OCI-LY3 (cell line): ENCODE data around the gene ZSCAN1.

ENCODE experiments used
- H2AFZ ChIP-seq: fragments of 200-600, 300-600 bp; shearing (Covaris generic); 2 replicates; pipeline ENCODE4 v1.6.0; 2014; ENCODE audit warnings: antibody characterized with exemption, low read depth, low read length
- H3K27ac ChIP-seq: fragments of 200-600, 300-600 bp; sonication (generic); 2 replicates; pipeline ENCODE4 v1.5.1; 2014; ENCODE audit warnings: mild to moderate bottlenecking, low read length, moderate library complexity, mixed read lengths
- H3K27me3 ChIP-seq: fragments of 200-600, 300-600 bp; sonication (generic); 2 replicates; pipeline ENCODE4 v1.6.1; 2014; ENCODE audit warnings: low read depth, low read length, mixed read lengths
- H3K36me3 ChIP-seq: fragments of 200-600, 300-600 bp; sonication (generic); replicated peaks from 2 replicates; pipeline ENCODE3; 2014; ENCODE audit warnings: low read depth, low read length, mixed read lengths
- H3K4me1 ChIP-seq: fragments of 300-600, 200-600 bp; sonication (generic); 2 replicates; pipeline ENCODE4 v1.6.1; 2014; ENCODE audit warnings: low read length, mixed read lengths
- H3K4me2 ChIP-seq: fragments of 200-600, 300-600 bp; sonication (generic); 2 replicates; pipeline ENCODE4 v1.6.1; 2014; ENCODE audit warnings: low read length, mixed read lengths
- H3K4me3 ChIP-seq: fragments of 300-600, 200-600 bp; sonication (generic); 2 replicates; pipeline ENCODE4 v1.5.1; 2014; ENCODE audit warnings: antibody characterized with exemption, mild to moderate bottlenecking, low read length, moderate library complexity
- H3K79me2 ChIP-seq: fragments of 300-600, 200-600 bp; shearing (Covaris generic); 2 replicates; pipeline ENCODE4 v1.6.1; 2014; ENCODE audit warnings: mild to moderate bottlenecking, low read length, mixed read lengths
- H3K9ac ChIP-seq: fragments of 300-600, 200-600 bp; shearing (Covaris generic); 2 replicates; pipeline ENCODE4 v1.6.0; 2014; ENCODE audit warnings: mild to moderate bottlenecking, low read length, moderate library complexity
- H3K9me3 ChIP-seq: fragments of 200-600, 300-600 bp; shearing (Covaris generic); 2 replicates; pipeline ENCODE4 v1.6.1; 2014; ENCODE audit warnings: low read length, mixed read lengths; ENCODE audit not compliant: insufficient read depth
- H4K20me1 ChIP-seq: fragments of 200-600, 300-600 bp; sonication (generic); 2 replicates; pipeline ENCODE4 v1.6.1; 2016; ENCODE audit warnings: low read length, mixed read lengths; ENCODE audit not compliant: insufficient read depth
- CTCF ChIP-seq: fragments of 200-600, 300-600 bp; sonication (generic); IDR thresholded peaks from 2 replicates; pipeline ENCODE4 v1.5.1; 2014; ENCODE audit warnings: antibody characterized with exemption, low read length, low read depth
- EZH2phosphoT487 ChIP-seq: fragments of 200-600 bp; shearing (Covaris generic); IDR thresholded peaks from 2 replicates; pipeline ENCODE4 v1.6.1; 2018; ENCODE audit warnings: antibody characterized with exemption, mixed run types, low read depth

ZSCAN1 gene

GRCh38 chr19:58040751-58041525 is 7.1 kb downstream of the ZSCAN1 start:
- no peaks in the 10 kb centered on the region for H3K36me3 ChIP-seq
- TF ChIP-seq EZH2phosphoT487 (no peak), CTCF (no peak)
- no peak overlapping the region for H3K27ac ChIP-seq
- H3K4me1 ChIP-seq = no peaks in the 10 kb centered on the region
- H4K20me1 ChIP-seq = no peaks in the 10 kb centered on the region
- H2AFZ ChIP-seq = no peak overlapping the region
- H3K9ac ChIP-seq = no peak overlapping the region
- H3K9me3 ChIP-seq = peaks cover 16% of the 10 kb centered on the region; the same call in 1 of the 2 replicates
- no peak overlapping the region for H3K4me3 ChIP-seq
- H3K4me2 ChIP-seq = no peak overlapping the region
- no peaks in the 10 kb centered on the region for H3K79me2 ChIP-seq
- no peaks in the 10 kb centered on the region for H3K27me3 ChIP-seq

GRCh38 chr19:58042495-58043340 is 8.9 kb downstream of the ZSCAN1 start:
- Histone ChIP-seq H3K4me1 (no peaks in the 10 kb centered on the region), H3K4me2 (no peak overlapping the region), H3K27ac (no peak overlapping the region), H3K36me3 (no peaks in the 10 kb centered on the region), H3K27me3 (no peaks in the 10 kb centered on the region), H2AFZ (no peak overlapping the region), H4K20me1 (no peaks in the 10 kb centered on the region), H3K4me3 (no peak overlapping the region), H3K79me2 (no peaks in the 10 kb centered on the region), H3K9ac (no peak overlapping the region), H3K9me3 (peaks cover 17% of the 10 kb centered on the region; the same call in 1 of the 2 replicates)
- no peak for TF ChIP-seq CTCF

- Histone ChIP-seq H3K9me3 (peaks cover 21% of the 10 kb centered on the region; the same call in 1 of the 2 replicates), H3K36me3 (no peaks in the 10 kb centered on the region), H3K4me1 (no peaks in the 10 kb centered on the region), H3K4me3 (no peak overlapping the region), H3K79me2 (no peaks in the 10 kb centered on the region), H4K20me1 (no peaks in the 10 kb centered on the region), H3K27ac (no peak overlapping the region), H3K4me2 (no peak overlapping the region), H2AFZ (no peak overlapping the region), H3K27me3 (no peaks in the 10 kb centered on the region), H3K9ac (no peak overlapping the region)
- no peak for TF ChIP-seq EZH2phosphoT487
- TF ChIP-seq CTCF = no peak
Observed at GRCh38 chr19:58044391-58044790, 10.6 kb downstream of the ZSCAN1 start.

GRCh38 chr19:58044886-58045285 is 11.1 kb downstream of the ZSCAN1 start:
- no peaks in the 10 kb centered on the region for H3K27me3 ChIP-seq
- H3K4me2 ChIP-seq = no peak overlapping the region
- no peak overlapping the region for H3K4me3 ChIP-seq
- peaks cover 21% of the 10 kb centered on the region; the same call in 1 of the 2 replicates for H3K9me3 ChIP-seq
- H3K9ac ChIP-seq = no peak overlapping the region
- TF ChIP-seq EZH2phosphoT487 = no peak
- no peak for TF ChIP-seq CTCF
- no peaks in the 10 kb centered on the region for H3K79me2 ChIP-seq
- H2AFZ ChIP-seq = no peak overlapping the region
- H3K4me1 ChIP-seq = no peaks in the 10 kb centered on the region
- no peaks in the 10 kb centered on the region for H4K20me1 ChIP-seq
- H3K36me3 ChIP-seq = no peaks in the 10 kb centered on the region
- H3K27ac ChIP-seq = no peak overlapping the region
